Neural progenitor cell (in vitro differentiated cells): ENCODE results near the gene ETFA. TPM values are rescaled to one million over a fixed set of nuclear protein-coding genes. Genes with fewer than 3 reads are reported as not detected.

Experiments used
- DNase-seq: peaks from one replicate; pipeline ENCODE4 v3.0.0-alpha.2; 2016; ENCODE audit warnings: low spot score
- H2AFZ ChIP-seq: fragments of 200-600 bp; sonication (generic); replicated peaks from 2 replicates; pipeline ENCODE4 v1.6.1; 2016; ENCODE audit warnings: antibody characterized with exemption
- H3F3A ChIP-seq: fragments of 200-600 bp; sonication (generic); 2 replicates; pipeline ENCODE4 v1.6.1; 2016; ENCODE audit warnings: antibody characterized with exemption, low read depth
- H3K27ac ChIP-seq: fragments of 200-600 bp; sonication (generic); 2 replicates; pipeline ENCODE4 v1.5.1; 2016; ENCODE audit warnings: mild to moderate bottlenecking
- H3K27me3 ChIP-seq: fragments of 200-600 bp; sonication (generic); 2 replicates; pipeline ENCODE4 v1.6.1; 2016; ENCODE audit warnings: mild to moderate bottlenecking, moderate library complexity
- H3K36me3 ChIP-seq: fragments of 200-600 bp; sonication (generic); 2 replicates; pipeline ENCODE4 v1.5.1; 2016
- H3K4me1 ChIP-seq: fragments of 200-600 bp; sonication (generic); 2 replicates; pipeline ENCODE4 v1.6.1; 2016; ENCODE audit warnings: mixed run types
- H3K4me2 ChIP-seq: fragments of 200-600 bp; sonication (generic); 2 replicates; pipeline ENCODE4 v1.6.1; 2016
- H3K4me3 ChIP-seq: fragments of 200-600 bp; sonication (generic); 2 replicates; pipeline ENCODE4 v1.5.1; 2016
- H3K79me2 ChIP-seq: fragments of 200-600 bp; sonication (generic); 2 replicates; pipeline ENCODE4 v1.6.1; 2016; ENCODE audit warnings: low read depth
- H3K9ac ChIP-seq: fragments of 200-600 bp; sonication (generic); 2 replicates; pipeline ENCODE4 v1.6.1; 2016
- H3K9me3 ChIP-seq: fragments of 200-600 bp; sonication (generic); 2 replicates; pipeline ENCODE4 v1.5.1; 2016; ENCODE audit warnings: low read depth
- H4K20me1 ChIP-seq: fragments of 200-600 bp; sonication (generic); 2 replicates; pipeline ENCODE4 v1.6.1; 2016; ENCODE audit warnings: low read depth
- H3K27ac Mint-ChIP-seq: 3 replicates; pipeline ENCODE4 v1.8.0; 2021; ENCODE audit warnings: mixed read lengths
- H3K27me3 Mint-ChIP-seq: 2 replicates; pipeline ENCODE4 v1.8.0; 2022; ENCODE audit warnings: low read depth, mild to moderate bottlenecking, inconsistent platforms, moderate library complexity, mixed read lengths; ENCODE audit not compliant: insufficient read depth
- H3K36me3 Mint-ChIP-seq: 3 replicates; pipeline ENCODE4 v1.8.0; 2021; ENCODE audit warnings: mixed read lengths
- H3K4me1 Mint-ChIP-seq: 3 replicates; pipeline ENCODE4 v1.8.0; 2021; ENCODE audit warnings: mixed read lengths
- H3K4me3 Mint-ChIP-seq: 3 replicates; pipeline ENCODE4 v1.8.0; 2021; ENCODE audit warnings: mild to moderate bottlenecking, moderate library complexity, mixed read lengths
- H3K9me3 Mint-ChIP-seq: 3 replicates; pipeline ENCODE4 v1.8.0; 2020; ENCODE audit warnings: mixed read lengths
- EZH2 ChIP-seq: fragments of 200-600 bp; sonication (generic); IDR thresholded peaks from 2 replicates; pipeline ENCODE4 v1.6.1; 2017; ENCODE audit warnings: antibody characterized with exemption, mild to moderate bottlenecking, moderate library complexity
- EZH2phosphoT487 ChIP-seq: fragments of 200-600 bp; sonication (generic); IDR thresholded peaks from 2 replicates; pipeline ENCODE4 v1.6.1; 2017; ENCODE audit warnings: antibody characterized with exemption
- total RNA-seq: library from RNA; depleted of rRNA; stranded (reverse); fragments of >200 nt; gene quantifications from 2 replicates; pipeline ENCODE4 v1.2.3, GENCODE V29; 2015; ENCODE audit warnings: low replicate concordance
- TF ChIP-seq, protein P1 (sequence below): fragments of 200-600 bp; sonication (generic); IDR thresholded peaks from 2 replicates; pipeline ENCODE4 v1.5.1; 2017; ENCODE audit warnings: antibody characterized with exemption, mild to moderate bottlenecking

ETFA gene
- total RNA-seq, 1 donor from 2014 or later: 99.3 TPM

DNA sequence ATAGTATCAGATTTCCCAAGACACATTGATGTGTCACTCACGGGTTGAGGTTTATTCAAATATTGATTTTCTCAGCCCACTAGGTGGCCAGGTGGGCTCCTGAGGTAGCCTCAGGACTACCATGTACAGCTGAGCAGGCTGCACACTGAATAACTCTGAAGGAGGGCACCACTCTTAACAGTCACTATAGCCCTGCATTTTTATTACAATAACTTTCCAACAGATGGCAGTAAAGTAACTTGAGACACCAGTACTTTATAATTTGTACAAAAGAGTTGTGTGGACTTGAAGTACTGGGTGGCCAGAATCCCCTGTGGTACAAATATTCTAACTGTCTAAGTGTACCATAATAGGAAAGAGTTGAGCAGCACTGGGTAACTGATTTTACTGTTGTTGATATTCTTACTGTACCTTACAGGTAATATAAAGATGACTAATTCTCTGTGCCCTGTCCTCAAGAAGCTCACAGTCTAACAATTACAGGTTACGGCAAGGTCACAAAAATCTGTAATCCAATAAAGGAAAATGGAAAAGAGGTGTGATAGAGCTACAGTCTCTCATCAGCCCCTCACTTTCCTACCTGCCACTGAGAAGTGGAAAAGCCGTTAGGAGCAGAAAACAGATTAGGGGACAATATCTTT is 76.0 kb downstream of the ETFA start:
- H4K20me1 ChIP-seq: peaks cover 14% of the 10 kb centered on the region
- no peak overlapping the region for H3K9ac ChIP-seq
- H3K4me2 ChIP-seq: peak overlapping the region; percentile 28
- H3K9me3 ChIP-seq: no peaks in the 10 kb centered on the region
- Mint-ChIP-seq H3K36me3 (peaks cover 3% of the 10 kb centered on the region), H3K9me3 (no peaks in the 10 kb centered on the region), H3K27ac (no peak overlapping the region), H3K4me3 (no peak overlapping the region), H3K4me1 (peaks cover 10% of the 10 kb centered on the region), H3K27me3 (no peaks in the 10 kb centered on the region)
- H3K79me2 ChIP-seq: no peaks in the 10 kb centered on the region
- H2AFZ ChIP-seq: no peak overlapping the region
- no peaks in the 10 kb centered on the region for H3K36me3 ChIP-seq
- TF ChIP-seq, protein P1, sequence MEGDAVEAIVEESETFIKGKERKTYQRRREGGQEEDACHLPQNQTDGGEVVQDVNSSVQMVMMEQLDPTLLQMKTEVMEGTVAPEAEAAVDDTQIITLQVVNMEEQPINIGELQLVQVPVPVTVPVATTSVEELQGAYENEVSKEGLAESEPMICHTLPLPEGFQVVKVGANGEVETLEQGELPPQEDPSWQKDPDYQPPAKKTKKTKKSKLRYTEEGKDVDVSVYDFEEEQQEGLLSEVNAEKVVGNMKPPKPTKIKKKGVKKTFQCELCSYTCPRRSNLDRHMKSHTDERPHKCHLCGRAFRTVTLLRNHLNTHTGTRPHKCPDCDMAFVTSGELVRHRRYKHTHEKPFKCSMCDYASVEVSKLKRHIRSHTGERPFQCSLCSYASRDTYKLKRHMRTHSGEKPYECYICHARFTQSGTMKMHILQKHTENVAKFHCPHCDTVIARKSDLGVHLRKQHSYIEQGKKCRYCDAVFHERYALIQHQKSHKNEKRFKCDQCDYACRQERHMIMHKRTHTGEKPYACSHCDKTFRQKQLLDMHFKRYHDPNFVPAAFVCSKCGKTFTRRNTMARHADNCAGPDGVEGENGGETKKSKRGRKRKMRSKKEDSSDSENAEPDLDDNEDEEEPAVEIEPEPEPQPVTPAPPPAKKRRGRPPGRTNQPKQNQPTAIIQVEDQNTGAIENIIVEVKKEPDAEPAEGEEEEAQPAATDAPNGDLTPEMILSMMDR: peak; percentile 55
- TF ChIP-seq EZH2: no peak
- DNase-seq: peak; percentile 33
- no peak overlapping the region for H3K4me3 ChIP-seq
- H3K27ac ChIP-seq: no peak overlapping the region
- H3K27me3 ChIP-seq: no peaks in the 10 kb centered on the region
- H3K4me1 ChIP-seq: peaks cover 22% of the 10 kb centered on the region
- H3F3A ChIP-seq: peaks cover 18% of the 10 kb centered on the region

DNA sequence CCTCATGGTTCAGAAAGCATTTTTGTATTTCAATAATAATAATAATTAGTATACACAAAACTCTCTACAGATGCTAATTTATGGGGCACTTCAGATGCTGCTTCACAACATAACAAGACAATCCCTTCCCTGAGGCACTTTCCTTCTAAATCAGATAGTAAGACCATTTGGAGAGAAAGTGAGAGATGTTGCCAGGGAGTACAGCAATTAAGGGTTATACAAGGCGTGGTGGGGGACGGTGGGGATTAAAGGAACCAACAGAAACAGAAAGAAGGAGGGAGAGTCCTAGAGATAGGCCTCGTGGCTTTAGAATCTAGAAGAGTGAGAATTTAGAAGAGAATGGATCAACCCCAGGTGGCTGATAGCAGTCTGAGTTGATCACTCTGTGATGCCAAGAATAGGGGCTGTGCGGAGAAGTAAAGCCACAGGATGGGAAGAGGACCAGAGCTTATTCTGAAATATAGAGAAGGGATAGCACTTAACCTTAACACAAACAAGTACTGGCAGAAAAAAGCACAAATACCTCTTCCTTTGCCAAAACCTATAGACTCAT is 76.9 kb downstream of the ETFA start:
- Histone ChIP-seq H4K20me1 (peaks cover 14% of the 10 kb centered on the region), H2AFZ (no peak overlapping the region), H3K79me2 (no peaks in the 10 kb centered on the region), H3K9me3 (no peaks in the 10 kb centered on the region), H3F3A (peaks cover 18% of the 10 kb centered on the region), H3K27ac (peak overlapping the region; percentile 16), H3K27me3 (no peaks in the 10 kb centered on the region), H3K4me1 (peaks cover 22% of the 10 kb centered on the region), H3K4me3 (no peak overlapping the region), H3K4me2 (peak overlapping the region; percentile 28), H3K36me3 (no peaks in the 10 kb centered on the region), H3K9ac (no peak overlapping the region)
- DNase-seq: peak; percentile 46
- TF ChIP-seq, protein P1: no peak
- no peak for TF ChIP-seq EZH2phosphoT487
- TF ChIP-seq EZH2: no peak
- peaks cover 3% of the 10 kb centered on the region for H3K36me3 Mint-ChIP-seq
- H3K27me3 Mint-ChIP-seq: no peaks in the 10 kb centered on the region
- no peak overlapping the region for H3K27ac Mint-ChIP-seq
- no peak overlapping the region for H3K4me3 Mint-ChIP-seq
- H3K4me1 Mint-ChIP-seq: peaks cover 4% of the 10 kb centered on the region
- no peaks in the 10 kb centered on the region for H3K9me3 Mint-ChIP-seq

DNA sequence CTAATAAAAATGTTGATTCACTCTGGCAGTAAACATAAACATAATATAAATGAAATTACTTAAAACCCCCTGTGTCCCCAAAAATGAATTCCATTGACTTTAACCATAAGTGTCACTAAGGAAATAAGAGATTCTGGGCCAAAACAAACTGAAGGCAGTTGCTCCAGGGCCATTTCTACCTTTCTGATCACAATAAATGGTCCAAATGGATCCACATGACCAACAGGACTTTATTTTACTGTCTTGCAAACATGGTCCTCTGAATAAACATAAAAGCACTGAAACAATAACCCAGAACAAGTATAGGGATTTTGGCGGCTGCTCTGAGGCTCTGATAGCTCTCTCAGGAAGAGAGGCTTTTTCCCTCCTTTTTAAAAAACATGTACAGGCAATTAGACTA is 77.3 kb downstream of the ETFA start:
- no peaks in the 10 kb centered on the region for H3K79me2 ChIP-seq
- H3K9me3 ChIP-seq: no peaks in the 10 kb centered on the region
- no peaks in the 10 kb centered on the region for H3K27me3 Mint-ChIP-seq
- TF ChIP-seq EZH2 (no peak), EZH2phosphoT487 (no peak)
- TF ChIP-seq, protein P1: no peak
- peaks cover 4% of the 10 kb centered on the region for H3K4me1 Mint-ChIP-seq
- no peak overlapping the region for H2AFZ ChIP-seq
- no peak overlapping the region for H3K4me3 Mint-ChIP-seq
- H3K36me3 ChIP-seq: no peaks in the 10 kb centered on the region
- H3K4me2 ChIP-seq: peak overlapping the region; percentile 28
- no peak overlapping the region for H3K4me3 ChIP-seq
- peaks cover 22% of the 10 kb centered on the region for H3K4me1 ChIP-seq
- no peaks in the 10 kb centered on the region for H3K27me3 ChIP-seq
- H3F3A ChIP-seq: peaks cover 18% of the 10 kb centered on the region
- peak overlapping the region; percentile 16 for H3K27ac ChIP-seq
- H3K36me3 Mint-ChIP-seq: peaks cover 3% of the 10 kb centered on the region
- no peak overlapping the region for H3K27ac Mint-ChIP-seq
- no peak overlapping the region for H3K9ac ChIP-seq
- H3K9me3 Mint-ChIP-seq: no peaks in the 10 kb centered on the region
- no peak for DNase-seq
- H4K20me1 ChIP-seq: peaks cover 14% of the 10 kb centered on the region
